Naive thymus-derived CD4-positive, alpha-beta T cell (primary cell): Measurements from ENCODE around the gene NPLOC4. TPM values are rescaled to one million over a fixed set of nuclear protein-coding genes. Genes with fewer than 3 reads are reported as not detected.
"Not testable (repeated sequence)": the region's sequence is repeated elsewhere in the genome, so short reads cannot be mapped to it uniquely, and the experiment has no call there.

Source experiments
- ATAC-seq: fragments of 150-1000 bp; cut with Tn5 transposase; 2 replicates; pipeline ENCODE4 v1.10.0; 2021; ENCODE audit warnings: mild to moderate bottlenecking, moderate library complexity
- CTCF ChIA-PET: fragments of 350-600 bp; sonication (Branson Sonifier 250); formaldehyde crosslinking; loops from one replicate; lab custom pipeline; 2021; ENCODE audit warnings: antibody characterized with exemption; lab: Charles Lee
- POLR2A ChIA-PET: fragments of 350-600 bp; sonication (Branson Sonifier 250); formaldehyde crosslinking; loops from one replicate; lab custom pipeline; 2021; ENCODE audit warnings: antibody characterized with exemption, inconsistent platforms; lab: Charles Lee
- DNase-seq, 9 donors: peaks; one replicate each; pipeline versions ENCODE4 v3.0.0 to v3.0.0-alpha.2; 2020 to 2022; ENCODE audit warnings: mixed read lengths in 1 of 9
- H3K27ac ChIP-seq: one replicate; pipeline ENCODE4 v1.7.0; 2013; ENCODE audit warnings: mild to moderate bottlenecking, low read depth, low read length, moderate library complexity
- H3K27me3 ChIP-seq, 2 donors: one replicate each; pipeline ENCODE4 v1.7.0; 2013; ENCODE audit warnings: low read length in 2 of 2, mild to moderate bottlenecking in 2 of 2, moderate library complexity in 2 of 2; ENCODE audit not compliant: control insufficient read depth in 2 of 2, insufficient read depth in 2 of 2
- H3K36me3 ChIP-seq, 3 experiments: 1 replicate in 2 of 3; 2 replicates in 1 of 3; pipeline ENCODE4 v1.7.0; 2013; ENCODE audit warnings: low read length in 3 of 3, mild to moderate bottlenecking in 3 of 3, moderate library complexity in 1 of 3; ENCODE audit not compliant: insufficient read depth in 3 of 3, control insufficient read depth in 2 of 3
- H3K4me1 ChIP-seq, 2 donors: one replicate each; pipeline ENCODE4 v1.7.0; 2013; ENCODE audit warnings: low read length in 2 of 2, mild to moderate bottlenecking in 2 of 2, moderate library complexity in 1 of 2; ENCODE audit not compliant: control insufficient read depth in 2 of 2, insufficient read depth in 2 of 2
- H3K4me3 ChIP-seq: 2 replicates; pipeline ENCODE4 v1.7.0; 2013; ENCODE audit warnings: mild to moderate bottlenecking, low read length
- H3K9me3 ChIP-seq, 3 experiments: 1 replicate in 2 of 3; 2 replicates in 1 of 3; pipeline ENCODE4 v1.7.0; 2013; ENCODE audit warnings: low read length in 3 of 3; ENCODE audit not compliant: control insufficient read depth in 2 of 3
- H3K27ac Mint-ChIP-seq, 9 donors: one replicate each; pipeline ENCODE4 v1.8.0; 2020 to 2022; ENCODE audit warnings: mixed read lengths in 9 of 9, mild to moderate bottlenecking in 8 of 9, moderate library complexity in 5 of 9, inconsistent platforms in 2 of 9
- H3K27me3 Mint-ChIP-seq, 5 donors: one replicate each; pipeline ENCODE4 v1.8.0; 2021 to 2022; ENCODE audit warnings: mixed read lengths in 5 of 5, mild to moderate bottlenecking in 1 of 5
- H3K36me3 Mint-ChIP-seq, 5 donors: one replicate each; pipeline ENCODE4 v1.8.0; 2020 to 2022; ENCODE audit warnings: mixed read lengths in 5 of 5, mild to moderate bottlenecking in 3 of 5, inconsistent platforms in 1 of 5
- H3K4me1 Mint-ChIP-seq, 7 donors: one replicate each; pipeline ENCODE4 v1.8.0; 2020 to 2022; ENCODE audit warnings: mixed read lengths in 7 of 7, mild to moderate bottlenecking in 3 of 7, inconsistent platforms in 1 of 7
- H3K4me3 Mint-ChIP-seq, 10 donors: one replicate each; pipeline ENCODE4 v1.8.0; 2020 to 2022; ENCODE audit warnings: mild to moderate bottlenecking in 10 of 10, mixed read lengths in 10 of 10, moderate library complexity in 6 of 10, inconsistent platforms in 2 of 10
- H3K9me3 Mint-ChIP-seq, 11 donors: one replicate each; pipeline ENCODE4 v1.8.0; 2020 to 2022; ENCODE audit warnings: mixed read lengths in 11 of 11, mild to moderate bottlenecking in 4 of 11, inconsistent platforms in 1 of 11, moderate library complexity in 1 of 11
- intact Hi-C, 2 donors: fragments of 100-400 bp; cut with micrococcal nuclease; formaldehyde crosslinking; loops; one replicate each; pipeline ENCODE4 v1.15.1; 2023
- polyA plus RNA-seq, 2 donors: library from polyadenylated mRNA; unstranded; fragments of 300-500 nt; fragmentation: Illumina TruSeq; gene quantifications; one replicate each; pipeline ENCODE4 v1.2.3, GENCODE V29; 2021
- total RNA-seq, 6 experiments: library from RNA in 5 of 6; stranded (reverse) in 5 of 6; gene quantifications; 1 replicate in 5 of 6; 2 replicates in 1 of 6; pipeline ENCODE4 v1.2.3 and lab custom pipeline; 2021 to 2026

NPLOC4 gene
- total and polyA plus RNA-seq, 7 experiments from 2014 or later = 47.8 to 125 (median 84.2) TPM

DNA sequence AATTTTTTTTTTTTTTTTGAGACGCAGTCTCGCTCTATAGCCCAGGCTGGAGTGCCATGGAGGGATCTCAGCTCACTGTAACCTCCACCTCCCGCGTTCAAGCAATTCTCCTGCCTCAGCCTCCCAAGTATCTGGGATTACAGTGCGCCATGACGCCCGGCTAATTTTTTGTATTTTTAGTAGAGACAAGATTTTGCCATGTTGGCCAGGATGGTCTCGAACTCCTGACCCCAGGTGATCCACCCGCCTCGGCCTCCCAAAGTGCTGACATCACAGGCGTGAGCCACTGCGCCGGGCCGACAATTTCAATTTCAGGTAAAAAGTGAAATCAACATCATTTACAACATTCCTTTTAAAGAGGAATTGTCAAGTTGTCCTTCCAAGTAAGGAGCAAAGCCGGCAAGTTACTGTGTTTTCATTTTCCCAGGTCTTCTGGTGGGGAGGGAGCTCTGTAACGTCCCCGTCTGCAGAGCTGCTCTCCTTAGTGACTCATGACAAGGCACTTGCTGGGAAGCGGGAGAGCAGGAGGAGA is 873 bp downstream of the NPLOC4 start:
- CTCF ChIA-PET = no interaction called here
- no peaks in the 10 kb centered on the region for H3K27me3 ChIP-seq
- H3K36me3 Mint-ChIP-seq = peaks cover 0 to 6% (median 0%) of the 10 kb centered on the region in 5 donors
- intact Hi-C loops = loop anchor here (1.0 to 2.0 kb wide), 3 partner anchors 67 to 197 kb away; partner anchors contain the start of genes MCRIP1 (in 1 of the 2) and MRPL12 (in 1 of the 2)
- H3K4me1 ChIP-seq = peaks cover 10 to 12% of the 10 kb centered on the region in 2 donors
- peak overlapping the region; percentile 25 to 94 (median 89) for H3K27ac Mint-ChIP-seq
- H3K4me3 ChIP-seq = peak overlapping the region; percentile 86
- no peak for ATAC-seq
- POLR2A ChIA-PET = interaction anchor here (0.6 to 1.2 kb wide), 4 partner anchors 17 to 47 kb away, joined by 3 to 5 read pairs (median 4); partner anchors contain the start of genes CCDC137 and OXLD1
- H3K9me3 ChIP-seq = no peaks in the 10 kb centered on the region
- H3K27me3 Mint-ChIP-seq = no peaks in the 10 kb centered on the region
- peaks cover 13 to 41% (median 26%) of the 10 kb centered on the region in 7 donors for H3K4me1 Mint-ChIP-seq
- no peaks in the 10 kb centered on the region for H3K36me3 ChIP-seq
- peak overlapping the region; percentile 91 to 98 (median 95) for H3K4me3 Mint-ChIP-seq
- H3K9me3 Mint-ChIP-seq = no peaks in the 10 kb centered on the region
- H3K27ac ChIP-seq = peak overlapping the region; percentile 87
- no peak for DNase-seq

DNA sequence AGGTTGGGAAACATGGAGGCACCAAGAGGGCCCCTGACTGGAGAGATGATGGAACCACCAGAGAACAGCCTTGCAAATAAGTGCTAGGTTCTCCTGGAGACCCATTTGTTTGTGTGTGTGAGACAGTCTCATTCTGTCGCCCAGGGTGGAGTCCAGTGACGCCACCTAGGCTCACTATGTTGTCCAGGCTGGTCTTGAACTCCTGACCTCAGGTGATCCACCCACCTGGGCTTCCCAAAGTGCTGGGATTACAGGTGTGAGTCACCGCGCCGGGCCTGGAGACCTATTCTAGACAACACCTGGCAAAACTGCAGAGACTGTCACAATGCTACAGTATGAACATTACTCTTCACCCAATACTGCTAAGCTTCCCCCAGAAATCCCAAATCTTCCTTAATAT is 1.5 kb downstream of the NPLOC4 start:
- POLR2A ChIA-PET = interaction anchor here (0.6 to 1.2 kb wide), 4 partner anchors 18 to 237 kb away, joined by 3 to 4 read pairs (median 3); no protein-coding TSS in a partner anchor
- Histone ChIP-seq H3K27ac (no peak overlapping the region), H3K27me3 (no peaks in the 10 kb centered on the region), H3K9me3 (no peaks in the 10 kb centered on the region), H3K36me3 (no peaks in the 10 kb centered on the region), H3K4me3 (no peak overlapping the region), H3K4me1 (peaks cover 10 to 12% of the 10 kb centered on the region in 2 donors)
- DNase-seq = no peak
- no peaks in the 10 kb centered on the region for H3K9me3 Mint-ChIP-seq
- peaks cover 13 to 41% (median 28%) of the 10 kb centered on the region in 7 donors for H3K4me1 Mint-ChIP-seq
- H3K27ac Mint-ChIP-seq = peak overlapping the region in 7 of 9 donors; percentile 25 to 94 (median 72)
- intact Hi-C loops = no loop called here
- CTCF ChIA-PET = no interaction called here
- H3K4me3 Mint-ChIP-seq = peak overlapping the region; percentile 91 to 98 (median 95)
- ATAC-seq = no peak
- H3K36me3 Mint-ChIP-seq = peaks cover 0 to 6% (median 0%) of the 10 kb centered on the region in 5 donors
- H3K27me3 Mint-ChIP-seq = no peaks in the 10 kb centered on the region

DNA sequence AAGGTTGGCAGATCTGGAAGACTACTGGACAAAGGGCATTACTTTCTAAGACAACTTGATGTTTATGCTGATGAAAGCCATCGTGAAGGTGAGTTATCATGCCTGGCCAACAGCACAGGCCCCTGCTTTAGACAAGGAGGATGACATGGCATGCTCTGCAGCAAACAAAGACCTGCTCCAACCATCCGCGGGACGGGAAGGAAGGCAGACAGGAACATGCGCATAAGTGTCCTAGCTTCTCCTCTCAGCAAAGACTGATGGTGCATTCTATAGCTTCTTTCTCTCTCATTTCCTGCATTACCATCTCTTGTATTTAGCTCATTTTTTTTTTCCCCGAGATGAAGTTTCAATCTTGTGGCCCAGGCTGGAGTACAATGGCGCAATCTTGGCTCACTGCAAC is 5.4 kb downstream of the NPLOC4 start:
- ATAC-seq (no peak), DNase-seq (no peak)
- Histone ChIP-seq H3K27me3 (no peaks in the 10 kb centered on the region), H3K27ac (no peak overlapping the region), H3K4me3 (no peak overlapping the region), H3K4me1 (peaks cover 10 to 12% of the 10 kb centered on the region in 2 donors), H3K9me3 (no peaks in the 10 kb centered on the region), H3K36me3 (peaks cover 0 to 28% (median 6%) of the 10 kb centered on the region in 3 experiments)
- CTCF ChIA-PET = interaction anchor here (0.6 kb wide), 1 partner anchor 1297 kb away, joined by 3 read pairs; no protein-coding TSS in a partner anchor
- Mint-ChIP-seq H3K36me3 (peaks cover 0 to 24% (median 12%) of the 10 kb centered on the region in 5 donors), H3K4me3 (no peak overlapping the region), H3K27ac (peak overlapping the region in 1 of 9 donors; percentile 19), H3K4me1 (peaks cover 13 to 33% (median 23%) of the 10 kb centered on the region in 7 donors), H3K27me3 (no peaks in the 10 kb centered on the region), H3K9me3 (no peaks in the 10 kb centered on the region)
- POLR2A ChIA-PET = interaction anchor here (0.8 kb wide), 1 partner anchor 29 kb away, joined by 5 read pairs; no protein-coding TSS in a partner anchor
- intact Hi-C loops = no loop called here

DNA sequence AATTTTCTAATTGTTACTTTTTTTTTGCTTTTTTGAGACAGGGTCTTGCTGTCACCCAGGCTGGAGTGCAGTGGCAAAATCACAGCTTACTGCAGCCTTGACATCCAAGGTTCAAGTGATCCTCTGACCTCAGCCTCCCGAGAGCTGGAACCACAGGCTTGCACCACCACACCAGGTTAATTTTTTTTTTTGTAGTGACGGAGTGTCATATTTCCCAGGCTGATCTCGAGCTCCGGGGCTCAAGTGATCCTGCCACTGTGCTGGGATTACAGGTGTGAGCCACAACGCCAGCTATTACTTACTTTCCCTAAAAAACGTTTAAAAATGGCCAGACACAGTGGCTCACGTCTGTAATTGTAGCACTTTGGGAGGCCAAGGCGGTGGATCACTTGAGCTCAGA is 6.6 kb downstream of the NPLOC4 start:
- Mint-ChIP-seq H3K4me1 (peaks cover 8 to 30% (median 15%) of the 10 kb centered on the region in 7 donors), H3K4me3 (no peak overlapping the region), H3K27ac (no peak overlapping the region), H3K36me3 (peaks cover 3 to 34% (median 21%) of the 10 kb centered on the region in 5 donors), H3K27me3 (no peaks in the 10 kb centered on the region), H3K9me3 (peaks cover 0 to 3% (median 0%) of the 10 kb centered on the region in 11 donors)
- no peaks in the 10 kb centered on the region for H3K27me3 ChIP-seq
- ChIA-PET POLR2A (no interaction called here), CTCF (no interaction called here)
- H3K4me1 ChIP-seq = peaks cover 0 to under 1% of the 10 kb centered on the region in 2 donors
- intact Hi-C loops = no loop called here
- H3K4me3 ChIP-seq = no peak overlapping the region
- no peak overlapping the region for H3K27ac ChIP-seq
- peaks cover 0 to 40% (median 6%) of the 10 kb centered on the region in 3 experiments for H3K36me3 ChIP-seq
- no peaks in the 10 kb centered on the region for H3K9me3 ChIP-seq
- DNase-seq (no peak), ATAC-seq (no peak)

DNA sequence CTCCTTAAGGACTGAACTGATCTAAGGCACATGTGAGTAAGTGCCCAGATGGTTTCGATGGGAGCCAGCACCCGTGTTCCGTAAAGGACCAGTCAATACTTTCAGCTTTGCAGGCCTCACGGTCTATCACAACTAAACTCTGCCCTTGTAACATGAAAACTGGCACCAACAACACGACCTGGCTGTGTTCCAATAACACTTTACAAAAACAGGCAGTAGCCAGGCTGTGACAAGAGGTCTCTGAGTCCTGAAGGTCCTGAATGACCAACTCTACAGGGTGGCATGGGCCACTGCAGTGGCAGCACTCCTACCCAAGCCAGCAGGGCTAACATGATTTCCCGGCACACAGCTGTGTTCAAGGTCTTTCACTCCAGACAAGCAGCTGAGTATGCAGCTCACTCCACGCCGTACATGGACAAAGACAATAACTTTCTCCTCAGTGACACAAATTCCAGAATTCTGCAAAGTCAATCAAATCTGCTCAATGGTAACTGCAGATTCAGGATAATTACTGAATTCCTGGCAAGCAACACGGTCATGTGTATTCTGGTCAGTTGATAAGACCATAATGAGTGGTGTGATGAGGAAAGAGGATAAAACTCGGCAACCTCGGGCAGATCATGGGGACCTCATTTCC is 15.3 kb downstream of the NPLOC4 start:
- Mint-ChIP-seq H3K4me1 (peaks cover 3 to 28% (median 22%) of the 10 kb centered on the region in 7 donors), H3K27ac (no peak overlapping the region), H3K36me3 (peaks cover 22 to 52% (median 41%) of the 10 kb centered on the region in 5 donors), H3K4me3 (no peak overlapping the region), H3K9me3 (peaks cover 0 to 12% (median 4%) of the 10 kb centered on the region in 11 donors), H3K27me3 (no peaks in the 10 kb centered on the region)
- no peak overlapping the region for H3K27ac ChIP-seq
- H3K9me3 ChIP-seq = no peaks in the 10 kb centered on the region
- ATAC-seq (no peak), DNase-seq (no peak)
- H3K36me3 ChIP-seq = peaks cover 10 to 72% (median 15%) of the 10 kb centered on the region in 3 experiments
- H3K4me1 ChIP-seq = no peaks in the 10 kb centered on the region
- H3K27me3 ChIP-seq = no peaks in the 10 kb centered on the region
- H3K4me3 ChIP-seq = no peak overlapping the region
- intact Hi-C loops = no loop called here
- ChIA-PET CTCF (no interaction called here), POLR2A (interaction anchor here (1.0 kb wide), 1 partner anchor 35 kb away, joined by 4 read pairs; the partner anchor contains the start of gene PDE6G)

DNA sequence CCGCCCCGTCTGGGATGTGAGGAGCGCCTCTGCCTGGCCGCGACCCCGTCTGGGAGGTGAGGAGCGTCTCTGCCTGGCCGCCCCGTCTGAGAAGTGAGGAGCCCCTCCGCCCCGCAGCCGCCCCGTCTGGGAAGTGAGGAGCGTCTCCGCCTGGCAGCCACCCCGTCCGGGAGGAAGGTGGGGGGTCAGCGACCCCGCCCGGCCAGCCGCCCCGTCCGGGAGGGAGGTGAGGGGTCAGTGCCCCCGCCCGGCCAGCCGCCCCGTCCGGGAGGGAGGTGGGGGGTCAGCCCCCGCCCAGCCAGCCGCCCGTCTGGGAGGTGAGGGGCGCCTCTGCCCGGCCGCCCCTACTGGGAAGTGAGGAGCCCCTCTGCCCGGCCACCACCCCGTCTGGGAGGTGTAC is 18.6 kb downstream of the NPLOC4 start:
- H3K4me3 Mint-ChIP-seq, ATAC-seq, DNase-seq, H3K4me1 ChIP-seq, H3K27ac Mint-ChIP-seq, POLR2A ChIA-PET, H3K9me3 ChIP-seq, H3K27ac ChIP-seq, CTCF ChIA-PET, H3K9me3 Mint-ChIP-seq, H3K27me3 ChIP-seq, H3K27me3 Mint-ChIP-seq, intact Hi-C loops, H3K4me3 ChIP-seq: not testable (repeated sequence)
- H3K36me3 ChIP-seq = peaks cover 10 to 64% (median 18%) of the 10 kb centered on the region in 3 experiments
- Mint-ChIP-seq H3K36me3 (peaks cover 9 to 37% (median 24%) of the 10 kb centered on the region in 5 donors), H3K4me1 (peaks cover 14 to 35% (median 19%) of the 10 kb centered on the region in 7 donors)
